ENCODE data around the gene KIAA1217. TPM values are rescaled to one million over a fixed set of nuclear protein-coding genes. Genes with fewer than 3 reads are reported as not detected.

Gene KIAA1217
- total and polyA plus RNA-seq, 9 of the 15 experiments (the other 6 are each of a cell fraction or from before 2014, with no cell fraction given) = 0.04 TPM; not detected in 8

GRCh38 chr10:24433705-24434104 lies 224.8 kb downstream of the KIAA1217 start:
- Histone ChIP-seq H3K9me1 (ENCODE audit: control insufficient read depth, insufficient read depth, low read length) (no peaks in the 10 kb centered on the region), H3K4me1 (replicated peaks in 1 of 2; ENCODE audit: control insufficient read depth in 2 of 2, insufficient read depth in 2 of 2, low read length in 2 of 2) (no peaks in the 10 kb centered on the region), H3K9me3 (replicated peaks; ENCODE audit: control insufficient read depth, insufficient read depth, low read depth, low read length) (no peaks in the 10 kb centered on the region), H3K4me2 (ENCODE audit: insufficient read depth, low read length) (no peak overlapping the region), H2AFZ (ENCODE audit: low read depth, low read length) (no peak overlapping the region), H3K9ac (ENCODE audit: insufficient read depth in 1 of 2, low read depth in 2 of 2, low read length in 2 of 2) (no peak overlapping the region), H3K27me3 (ENCODE audit: control insufficient read depth in 2 of 2, insufficient read depth in 2 of 2, low read length in 2 of 2) (peaks cover 4 to 5% of the 10 kb centered on the region in 2 experiments; a peak in 3 of 5 replicates), H4K20me1 (replicated peaks; ENCODE audit: control insufficient read depth, insufficient read depth, low read length) (no peaks in the 10 kb centered on the region), H3K4me3 (no peak overlapping the region), H3K27ac (ENCODE audit: extremely low read depth, low read depth, low read length) (no peak overlapping the region), H3K36me3 (ENCODE audit: control insufficient read depth, insufficient read depth, low read length) (no peaks in the 10 kb centered on the region), H3K79me2 (ENCODE audit: control insufficient read depth, insufficient read depth, low read length) (no peaks in the 10 kb centered on the region)
- TF ChIP-seq ZSCAN32 (CRISPR knock-in tag; IDR thresholded peaks at IDR 0.05) (no peak), CEBPB (tag; IDR thresholded peaks at IDR 0.05) (no peak), ELK1 (CRISPR knock-in tag; IDR thresholded peaks at IDR 0.05) (no peak), BHLHE40 (IDR thresholded peaks at IDR 0.05; ENCODE audit: low read length) (no peak), NFYB (IDR thresholded peaks at IDR 0.05; ENCODE audit: extremely low read depth, insufficient read length) (no peak), GABPA (tag; conservative IDR thresholded peaks at IDR 0.05; ENCODE audit: low read depth) (no peak)
- DNase-seq (ENCODE audit: extremely low read depth in 1 of 4, low spot score in 3 of 4) (no peak), ATAC-seq (no peak), FAIRE-seq (no peak)
- in situ Hi-C loops (cut with MboI) = no loop called here
- ChIA-PET CTCF (ENCODE audit: low intra/inter-chr PET ratio) (no interaction called here), POLR2A (no interaction called here)
- intact Hi-C loops (cut with micrococcal nuclease) = no loop called here
- 10% methylated on average over 2 of the region's 3 CpGs for WGBS (ENCODE audit: insufficient coverage, low coverage, missing lambda C conversion rate)
- BruUV-seq (replicated peaks) = no TSS peak
